CD4-positive, alpha-beta T cell treated with Interleukin-17A for 4 hours (primary cell): ENCODE data around the gene ZNF574.

Experiments
- DNase-seq: peaks from one replicate; pipeline ENCODE4 v3.0.0-alpha.2; 2020; ENCODE audit warnings: mixed read lengths

The ZNF574 gene

GRCh38 chr19:42129399-42130253 is 53.7 kb downstream of the ZNF574 start:
- no peak for DNase-seq

GRCh38 chr19:42130254-42130573 is 54.2 kb downstream of the ZNF574 start:
- no peak for DNase-seq
